GM23248 (cell line): ENCODE results near the gene ENO4. TPM values are rescaled to one million over a fixed set of nuclear protein-coding genes. Genes with fewer than 3 reads are reported as not detected.

Experiments used
- DNase-seq: peaks from one replicate; pipeline ENCODE4 v3.0.0-alpha.2; 2015
- H2AFZ ChIP-seq: fragments of 200-600 bp; sonication (generic); 2 replicates; pipeline ENCODE4 v1.6.1; 2016; ENCODE audit warnings: antibody characterized with exemption
- H3F3A ChIP-seq: fragments of 200-600 bp; sonication (generic); 2 replicates; pipeline ENCODE4 v1.6.1; 2016; ENCODE audit warnings: mild to moderate bottlenecking, antibody characterized with exemption, mixed run types; ENCODE audit not compliant: insufficient read depth
- H3K27ac ChIP-seq: fragments of 200-600 bp; sonication (generic); 2 replicates; pipeline ENCODE4 v1.5.1; 2016; ENCODE audit warnings: mild to moderate bottlenecking
- H3K27me3 ChIP-seq: fragments of 200-600 bp; sonication (generic); replicated peaks from 2 replicates; pipeline ENCODE4 v1.6.1; 2016; ENCODE audit warnings: mild to moderate bottlenecking; ENCODE audit not compliant: insufficient read depth
- H3K36me3 ChIP-seq: fragments of 200-600 bp; sonication (generic); 2 replicates; pipeline ENCODE4 v1.6.1; 2016; ENCODE audit warnings: low read depth, mild to moderate bottlenecking
- H3K4me1 ChIP-seq: fragments of 200-600 bp; sonication (generic); 2 replicates; pipeline ENCODE4 v1.6.1; 2016; ENCODE audit warnings: mild to moderate bottlenecking; ENCODE audit not compliant: insufficient read depth
- H3K4me2 ChIP-seq: fragments of 200-600 bp; sonication (generic); one replicate; pipeline ENCODE4 v1.6.1; 2016; ENCODE audit warnings: mild to moderate bottlenecking; ENCODE audit not compliant: unreplicated experiment
- H3K4me3 ChIP-seq: fragments of 200-600 bp; sonication (generic); 2 replicates; pipeline ENCODE4 v1.5.1; 2016; ENCODE audit warnings: mild to moderate bottlenecking
- H3K79me2 ChIP-seq: fragments of 200-600 bp; sonication (generic); 2 replicates; pipeline ENCODE4 v1.6.1; 2016; ENCODE audit warnings: mild to moderate bottlenecking; ENCODE audit not compliant: insufficient read depth
- H3K9ac ChIP-seq: fragments of 200-600 bp; sonication (generic); 2 replicates; pipeline ENCODE4 v1.6.1; 2016; ENCODE audit warnings: mild to moderate bottlenecking
- H3K9me2 ChIP-seq: fragments of 200-600 bp; sonication (generic); 2 replicates; pipeline ENCODE4 v1.6.1; 2016; ENCODE audit warnings: mixed run types, mild to moderate bottlenecking, moderate library complexity; ENCODE audit not compliant: insufficient read depth
- H3K9me3 ChIP-seq: fragments of 200-600 bp; sonication (generic); one replicate; pipeline ENCODE4 v1.6.1; 2017; ENCODE audit warnings: low read depth
- H4K20me1 ChIP-seq: fragments of 200-600 bp; sonication (generic); 2 replicates; pipeline ENCODE4 v1.6.0; 2016; ENCODE audit not compliant: insufficient read depth
- EZH2 ChIP-seq: fragments of 200-600 bp; sonication (generic); IDR thresholded peaks from 2 replicates; pipeline ENCODE4 v1.6.1; 2018; ENCODE audit warnings: antibody characterized with exemption, mild to moderate bottlenecking; ENCODE audit not compliant: insufficient read depth, poor library complexity, severe bottlenecking
- EZH2phosphoT487 ChIP-seq: fragments of 200-600 bp; sonication (generic); IDR thresholded peaks from 2 replicates; pipeline ENCODE4 v1.6.1; 2018; ENCODE audit warnings: antibody characterized with exemption, moderate library complexity, mild to moderate bottlenecking, low read depth; ENCODE audit not compliant: insufficient read depth
- WGBS, 2 experiments: methylation state at CpG; one replicate each; pipeline ENCODE4 v1.1.6; 2015 to 2017; ENCODE audit warnings: low lambda C conversion rate in 2 of 2, low coverage in 1 of 2; ENCODE audit errors: missing lambda C conversion rate in 2 of 2; 5-methylcytosine and 5-hydroxymethylcytosine counted together
- in situ Hi-C: fragments of 300-500 bp; cut with MboI; formaldehyde crosslinking; loops from 2 replicates; pipeline ENCODE4 v1.15.0; 2020
- polyA plus RNA-seq: library from polyadenylated mRNA; unstranded; fragments of >200 nt; fragmentation: Nextera tagmentation; extraction: Ambion mirVana; gene quantifications from 2 replicates; pipeline ENCODE4 v1.2.1, GENCODE V29; 2016
- total RNA-seq: library from RNA; depleted of rRNA; stranded (reverse); fragments of >200 nt; shearing (Covaris generic); gene quantifications from 2 replicates; pipeline ENCODE4 v1.2.3, GENCODE V29; 2014

ENO4 gene
- total and polyA plus RNA-seq, 2 experiments from 2014 or later: 0.11 to 0.35 TPM

- Histone ChIP-seq H3K79me2 (no peaks in the 10 kb centered on the region), H3K4me2 (no peak overlapping the region), H3K4me3 (no peak overlapping the region), H3K36me3 (no peaks in the 10 kb centered on the region), H3K9ac (no peak overlapping the region), H3F3A (no peaks in the 10 kb centered on the region), H3K4me1 (no peaks in the 10 kb centered on the region), H4K20me1 (no peaks in the 10 kb centered on the region), H2AFZ (no peak overlapping the region), H3K9me3 (no peaks in the 10 kb centered on the region), H3K27me3 (no peaks in the 10 kb centered on the region), H3K9me2 (no peaks in the 10 kb centered on the region), H3K27ac (no peak overlapping the region)
- TF ChIP-seq EZH2phosphoT487 (no peak), EZH2 (no peak)
- DNase-seq: no peak
- in situ Hi-C loops: no loop called here
- 81 to 82% methylated on average over 8 of the region's 8 CpGs for WGBS, 2 experiments
These were observed 12.3 kb upstream of the ENO4 start for GRCh38 chr10:116836902-116837523.

- H3K79me2 ChIP-seq: no peaks in the 10 kb centered on the region
- no peaks in the 10 kb centered on the region for H3K27me3 ChIP-seq
- TF ChIP-seq EZH2 (no peak), EZH2phosphoT487 (no peak)
- H3K4me1 ChIP-seq: no peaks in the 10 kb centered on the region
- H3K27ac ChIP-seq: no peak overlapping the region
- no peak overlapping the region for H3K9ac ChIP-seq
- H3K4me2 ChIP-seq: no peak overlapping the region
- WGBS, 2 experiments: 66 to 74% methylated on average over 5 of the region's 5 CpGs
- in situ Hi-C loops: no loop called here
- no peaks in the 10 kb centered on the region for H3K9me2 ChIP-seq
- no peak overlapping the region for H3K4me3 ChIP-seq
- no peaks in the 10 kb centered on the region for H3K36me3 ChIP-seq
- H2AFZ ChIP-seq: no peak overlapping the region
- H4K20me1 ChIP-seq: no peaks in the 10 kb centered on the region
- H3K9me3 ChIP-seq: no peaks in the 10 kb centered on the region
- H3F3A ChIP-seq: no peaks in the 10 kb centered on the region
- DNase-seq: no peak
These were observed 11.1 kb upstream of the ENO4 start for GRCh38 chr10:116838143-116838725.

- in situ Hi-C loops: no loop called here
- no peak for TF ChIP-seq EZH2
- TF ChIP-seq EZH2phosphoT487: no peak
- Histone ChIP-seq H3F3A (no peaks in the 10 kb centered on the region; the same call in 1 of the 2 replicates), H3K9me2 (no peaks in the 10 kb centered on the region), H3K4me3 (no peak overlapping the region), H2AFZ (no peak overlapping the region), H3K4me2 (no peak overlapping the region), H3K36me3 (no peaks in the 10 kb centered on the region), H3K27me3 (no peaks in the 10 kb centered on the region), H3K9me3 (no peaks in the 10 kb centered on the region), H3K79me2 (no peaks in the 10 kb centered on the region), H3K27ac (no peak overlapping the region), H4K20me1 (no peaks in the 10 kb centered on the region), H3K4me1 (no peaks in the 10 kb centered on the region), H3K9ac (no peak overlapping the region)
- no peak for DNase-seq
- 92 to 95% methylated on average over 6 of the region's 6 CpGs for WGBS, 2 experiments
These were observed 8.8 kb upstream of the ENO4 start for GRCh38 chr10:116840389-116841075.

GRCh38 chr10:116845823-116846222 lies 3.5 kb upstream of the ENO4 start:
- Histone ChIP-seq H2AFZ (no peak overlapping the region), H3K9ac (no peak overlapping the region), H3K27me3 (no peaks in the 10 kb centered on the region), H3K79me2 (no peaks in the 10 kb centered on the region), H3K9me3 (no peaks in the 10 kb centered on the region), H3K4me1 (no peaks in the 10 kb centered on the region), H3K9me2 (no peaks in the 10 kb centered on the region), H3K4me3 (no peak overlapping the region), H3K27ac (no peak overlapping the region), H4K20me1 (no peaks in the 10 kb centered on the region), H3F3A (no peaks in the 10 kb centered on the region; the same call in 1 of the 2 replicates), H3K4me2 (no peak overlapping the region), H3K36me3 (no peaks in the 10 kb centered on the region)
- WGBS, 2 experiments: 66 to 67% methylated on average over 2 of the region's 2 CpGs
- no peak for TF ChIP-seq EZH2
- TF ChIP-seq EZH2phosphoT487: no peak
- in situ Hi-C loops: no loop called here
- peak; percentile 29 for DNase-seq
